Measurements from ENCODE around the gene SAMMSON. TPM values are rescaled to one million over a fixed set of nuclear protein-coding genes. Genes with fewer than 3 reads are reported as not detected.
A peak's percentile ranks its signal among the peaks of the same experiment; 100 is the strongest.

SAMMSON gene
- polyA plus RNA-seq, 3 donors: not detected

GRCh38 chr3:70049761-70050160, 50.2 kb downstream of the SAMMSON start:
- peaks cover 0 to 4% (median 1%) of the 10 kb centered on the region in 3 donors for H3K27me3 Mint-ChIP-seq (ENCODE audit: low read depth in 3 of 3)
- no peak for TF ChIP-seq CTCF (IDR thresholded peaks at IDR 0.05)
- intact Hi-C loops (cut with micrococcal nuclease): no loop called here
- Histone ChIP-seq H3K4me1 (ENCODE audit: control insufficient read depth in 1 of 2, insufficient read depth in 2 of 2, low read length in 2 of 2) (peaks cover 6 to 10% of the 10 kb centered on the region in 2 donors), H3K9me3 (replicated peaks in 1 of 2; ENCODE audit: control insufficient read depth in 1 of 2, insufficient read depth in 1 of 2, low read length in 2 of 2) (no peaks in the 10 kb centered on the region), H3K9ac (ENCODE audit: insufficient read depth, low read length, poor library complexity, severe bottlenecking) (no peak overlapping the region), H3K79me2 (ENCODE audit: insufficient read depth, low read length) (no peaks in the 10 kb centered on the region), H3K4me3 (replicated peaks in 1 of 3; ENCODE audit: low read depth in 2 of 3, low read length in 3 of 3) (no peak overlapping the region), H3K27me3 (ENCODE audit: control insufficient read depth in 2 of 2, insufficient read depth in 2 of 2, low read length in 2 of 2) (no peaks in the 10 kb centered on the region), H2AFZ (ENCODE audit: insufficient read depth, low read depth, low read length, poor library complexity, severe bottlenecking) (no peak overlapping the region), H3K27ac (ENCODE audit: low read depth in 1 of 2, low read length in 2 of 2) (no peak overlapping the region), H3K4me2 (replicated peaks; ENCODE audit: extremely low read depth, low read length, poor library complexity, severe bottlenecking) (no peak overlapping the region), H4K20me1 (ENCODE audit: insufficient read depth, low read length) (no peaks in the 10 kb centered on the region), H3K36me3 (replicated peaks in 1 of 2; ENCODE audit: control insufficient read depth in 1 of 2, insufficient read depth in 2 of 2, low read length in 2 of 2) (no peaks in the 10 kb centered on the region)
- H3K9me3 Mint-ChIP-seq: peaks cover 0 to 4% (median 0%) of the 10 kb centered on the region in 7 donors
- 100% methylated on average over 1 of the region's 3 CpGs for WGBS (ENCODE audit: insufficient coverage)
- no peak for DNase-seq
- H3K4me1 Mint-ChIP-seq: peaks cover 13% of the 10 kb centered on the region
- no peak overlapping the region for H3K27ac Mint-ChIP-seq
- H3K36me3 Mint-ChIP-seq: no peaks in the 10 kb centered on the region
- H3K4me3 Mint-ChIP-seq: no peak overlapping the region

- peak; percentile 14 to 62 (median 15) for DNase-seq
- WGBS (ENCODE audit: insufficient coverage): no CpG with 5 or more reads among the region's 1 CpG
- no peaks in the 10 kb centered on the region for H4K20me1 ChIP-seq (ENCODE audit: insufficient read depth, low read length)
- no peak overlapping the region for H3K4me2 ChIP-seq (replicated peaks; ENCODE audit: extremely low read depth, low read length, poor library complexity, severe bottlenecking)
- Mint-ChIP-seq H3K4me3 (no peak overlapping the region), H3K36me3 (no peaks in the 10 kb centered on the region), H3K27ac (no peak overlapping the region), H3K27me3 (ENCODE audit: low read depth in 3 of 3) (peaks cover 0 to 4% (median 1%) of the 10 kb centered on the region in 3 donors), H3K4me1 (peaks cover 13% of the 10 kb centered on the region), H3K9me3 (peaks cover 0 to 4% (median 0%) of the 10 kb centered on the region in 7 donors)
- TF ChIP-seq CTCF (IDR thresholded peaks at IDR 0.05): no peak
- intact Hi-C loops (cut with micrococcal nuclease): no loop called here
- H3K4me3 ChIP-seq (replicated peaks in 1 of 3; ENCODE audit: low read depth in 2 of 3, low read length in 3 of 3): no peak overlapping the region
- no peaks in the 10 kb centered on the region for H3K27me3 ChIP-seq (ENCODE audit: control insufficient read depth in 2 of 2, insufficient read depth in 2 of 2, low read length in 2 of 2)
- no peaks in the 10 kb centered on the region for H3K9me3 ChIP-seq (replicated peaks in 1 of 2; ENCODE audit: control insufficient read depth in 1 of 2, insufficient read depth in 1 of 2, low read length in 2 of 2)
- H3K27ac ChIP-seq (ENCODE audit: low read depth in 1 of 2, low read length in 2 of 2): no peak overlapping the region
- H3K4me1 ChIP-seq (ENCODE audit: control insufficient read depth in 1 of 2, insufficient read depth in 2 of 2, low read length in 2 of 2): peaks cover 6 to 10% of the 10 kb centered on the region in 2 donors
- H3K9ac ChIP-seq (ENCODE audit: insufficient read depth, low read length, poor library complexity, severe bottlenecking): no peak overlapping the region
- H2AFZ ChIP-seq (ENCODE audit: insufficient read depth, low read depth, low read length, poor library complexity, severe bottlenecking): no peak overlapping the region
- H3K36me3 ChIP-seq (replicated peaks in 1 of 2; ENCODE audit: control insufficient read depth in 1 of 2, insufficient read depth in 2 of 2, low read length in 2 of 2): no peaks in the 10 kb centered on the region
- no peaks in the 10 kb centered on the region for H3K79me2 ChIP-seq (ENCODE audit: insufficient read depth, low read length)
Measured at GRCh38 chr3:70053293-70053692, 53.8 kb downstream of the SAMMSON start.
